ENCODE measurements around the gene CCDC124.

GRCh38 chr19:17902701-17903100 is 30.1 kb upstream of the CCDC124 start:
- no peak for TF ChIP-seq POLR2A (IDR thresholded peaks at IDR 0.05; ENCODE audit: low read length)
- TF ChIP-seq GATA1 (IDR thresholded peaks at IDR 0.05; ENCODE audit: low read depth, low read length), result no peak

Measured in erythroblast (primary cell).